WI38 (cell line): ENCODE data around the gene CCL19.

Source experiments
- H3K4me3 ChIP-seq: 2 replicates; pipeline ENCODE4 v1.5.1; 2011; ENCODE audit warnings: low read depth, mild to moderate bottlenecking, control low read depth, low read length
- TF ChIP-seq, protein P1 (sequence below): IDR thresholded peaks from 2 replicates; pipeline ENCODE4 v1.5.1; 2012; ENCODE audit warnings: low read depth, mild to moderate bottlenecking, control low read depth, low read length

CCL19 gene

GRCh38 chr9:34659592-34660253 is 31.4 kb downstream of the CCL19 start:
- TF ChIP-seq, protein P1, sequence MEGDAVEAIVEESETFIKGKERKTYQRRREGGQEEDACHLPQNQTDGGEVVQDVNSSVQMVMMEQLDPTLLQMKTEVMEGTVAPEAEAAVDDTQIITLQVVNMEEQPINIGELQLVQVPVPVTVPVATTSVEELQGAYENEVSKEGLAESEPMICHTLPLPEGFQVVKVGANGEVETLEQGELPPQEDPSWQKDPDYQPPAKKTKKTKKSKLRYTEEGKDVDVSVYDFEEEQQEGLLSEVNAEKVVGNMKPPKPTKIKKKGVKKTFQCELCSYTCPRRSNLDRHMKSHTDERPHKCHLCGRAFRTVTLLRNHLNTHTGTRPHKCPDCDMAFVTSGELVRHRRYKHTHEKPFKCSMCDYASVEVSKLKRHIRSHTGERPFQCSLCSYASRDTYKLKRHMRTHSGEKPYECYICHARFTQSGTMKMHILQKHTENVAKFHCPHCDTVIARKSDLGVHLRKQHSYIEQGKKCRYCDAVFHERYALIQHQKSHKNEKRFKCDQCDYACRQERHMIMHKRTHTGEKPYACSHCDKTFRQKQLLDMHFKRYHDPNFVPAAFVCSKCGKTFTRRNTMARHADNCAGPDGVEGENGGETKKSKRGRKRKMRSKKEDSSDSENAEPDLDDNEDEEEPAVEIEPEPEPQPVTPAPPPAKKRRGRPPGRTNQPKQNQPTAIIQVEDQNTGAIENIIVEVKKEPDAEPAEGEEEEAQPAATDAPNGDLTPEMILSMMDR, result no peak
- H3K4me3 ChIP-seq, result no peak overlapping the region

GRCh38 chr9:34658461-34658860 is 32.6 kb downstream of the CCL19 start:
- H3K4me3 ChIP-seq, result no peak overlapping the region
- TF ChIP-seq, protein P1, result no peak

DNA sequence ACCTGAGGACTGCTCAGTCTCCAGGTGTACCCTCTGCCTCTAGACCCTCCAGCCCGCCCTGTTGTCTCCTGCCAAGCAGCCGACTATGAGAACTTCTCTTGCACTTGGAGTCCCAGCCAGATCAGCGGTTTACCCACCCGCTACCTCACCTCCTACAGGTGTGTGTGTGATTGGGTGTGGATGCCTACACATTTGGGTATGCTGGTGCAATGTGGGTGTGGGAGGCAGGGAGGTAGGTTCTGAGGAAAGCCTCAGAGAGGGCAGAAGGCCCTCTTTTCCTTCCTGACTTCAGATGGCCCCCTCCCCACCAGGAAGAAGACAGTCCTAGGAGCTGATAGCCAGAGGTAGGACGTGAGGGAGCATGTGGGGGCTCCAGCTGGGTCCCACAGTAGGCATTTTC is 34.1 kb downstream of the CCL19 start:
- TF ChIP-seq, protein P1, result no peak
- no peak overlapping the region for H3K4me3 ChIP-seq

DNA sequence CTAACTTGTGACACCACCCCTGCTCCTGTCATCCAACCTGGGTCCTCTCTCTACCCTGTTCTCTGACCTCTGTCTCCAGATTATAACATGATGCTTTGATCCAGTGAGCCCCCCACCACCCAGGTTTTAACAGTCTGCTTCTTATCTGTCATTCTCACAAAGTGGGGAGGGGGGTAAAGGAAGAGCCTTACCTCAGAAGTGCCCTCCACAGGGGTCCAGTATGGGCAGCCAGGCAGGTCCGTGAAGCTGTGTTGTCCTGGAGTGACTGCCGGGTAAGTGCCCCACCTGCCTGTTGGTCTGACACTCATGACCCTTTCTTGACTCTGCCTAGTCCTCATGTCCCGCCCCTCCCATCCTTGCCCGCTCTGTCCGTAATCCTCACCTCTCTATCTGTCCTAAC is 35.7 kb downstream of the CCL19 start:
- TF ChIP-seq, protein P1, result no peak
- no peak overlapping the region for H3K4me3 ChIP-seq

DNA sequence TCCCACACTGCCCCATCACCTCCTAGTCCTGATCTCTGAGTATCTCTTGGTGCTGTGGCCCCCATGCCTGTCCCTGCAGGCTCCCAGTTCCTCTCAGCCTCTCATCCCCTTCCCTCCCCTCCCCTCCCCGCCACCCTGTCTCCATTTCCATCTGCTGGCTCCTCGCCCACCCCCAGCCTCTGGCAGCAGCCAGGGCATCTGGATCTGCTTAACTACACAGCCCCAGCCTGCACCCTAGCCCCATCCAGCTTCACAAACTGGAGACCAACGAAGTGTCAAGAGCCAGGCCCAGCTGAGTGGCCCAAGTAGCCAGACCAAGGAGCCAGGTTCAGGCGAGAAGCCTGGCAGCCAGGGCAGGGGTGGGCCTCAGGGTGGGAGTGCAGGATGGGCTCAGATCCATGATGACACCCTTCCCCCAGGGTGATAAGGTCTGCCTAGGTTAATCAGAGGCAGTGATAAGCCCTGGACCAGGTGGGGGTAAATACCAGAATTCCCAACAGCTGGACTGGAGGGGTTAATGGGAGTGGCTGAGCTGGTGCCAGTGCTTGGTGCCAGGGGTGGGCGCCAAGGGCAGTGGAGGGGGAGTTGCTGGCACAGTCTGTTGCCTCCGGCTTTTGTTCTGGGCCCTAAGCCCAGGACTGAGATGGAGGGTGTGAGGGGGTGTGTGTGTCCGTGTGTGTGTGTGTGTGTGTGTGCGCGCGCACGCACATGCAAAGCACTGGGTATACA is 36.6 kb downstream of the CCL19 start:
- TF ChIP-seq, protein P1, result no peak
- no peak overlapping the region for H3K4me3 ChIP-seq

DNA sequence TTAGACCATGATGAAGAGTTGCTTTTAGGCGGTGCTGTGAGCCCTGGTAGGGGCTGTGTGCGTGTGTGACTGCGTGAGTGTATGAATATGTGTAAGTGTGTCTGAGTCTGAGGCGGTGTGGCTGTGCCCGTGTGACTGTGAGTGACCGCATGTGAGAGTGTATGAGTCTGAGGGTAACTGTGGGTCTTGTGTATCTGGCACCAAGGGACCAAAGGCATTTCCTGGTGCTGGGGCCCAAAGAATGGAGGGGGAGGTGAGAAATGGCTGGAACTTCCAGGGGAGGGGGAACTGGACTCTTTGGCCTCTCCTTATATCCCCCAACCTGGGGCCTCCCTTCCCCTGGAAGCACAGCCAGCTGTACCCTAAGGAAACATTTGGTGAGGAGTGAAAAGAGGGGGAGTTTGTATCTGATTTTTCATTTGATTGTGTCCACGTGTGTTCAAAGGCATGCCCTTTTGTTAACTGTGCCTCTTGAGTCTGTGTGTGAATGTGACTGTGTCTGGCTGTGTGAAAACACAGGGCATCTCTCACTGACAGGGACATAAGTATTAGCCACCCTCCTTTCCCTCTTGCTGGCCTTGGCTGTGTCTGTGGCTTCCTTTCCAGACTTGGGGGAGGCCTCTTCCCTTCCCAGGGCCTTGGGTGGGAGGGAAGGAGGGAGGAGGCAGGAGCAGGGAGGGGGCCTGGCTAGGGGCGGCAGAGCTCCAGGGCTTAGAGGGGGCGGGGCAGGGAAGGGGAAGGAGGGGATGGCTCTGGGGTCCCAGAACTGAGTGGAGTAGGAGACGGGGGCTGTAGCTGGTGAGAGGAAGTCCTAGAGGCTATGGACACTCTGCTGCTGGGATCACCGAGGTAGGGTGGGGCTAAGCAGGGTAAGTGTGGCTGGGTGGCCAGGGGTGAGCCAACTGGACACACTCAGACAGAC is 37.7 kb downstream of the CCL19 start:
- H3K4me3 ChIP-seq, result no peak overlapping the region
- TF ChIP-seq, protein P1, result no peak
